HEK293 (cell line): Measurements from ENCODE around the gene CD2.

Experiments
- CTCF ChIA-PET: fragments of 350-600 bp; formaldehyde crosslinking; extraction: SDS; loops from one replicate; lab custom pipeline; 2021; ENCODE audit warnings: antibody characterized with exemption; lab: Yijun Ruan, JAX
- POLR2A ChIA-PET: fragments of 300-600 bp; formaldehyde crosslinking; extraction: SDS; loops from one replicate; lab custom pipeline; 2020; ENCODE audit warnings: antibody characterized with exemption, inconsistent platforms; lab: Yijun Ruan, JAX
- H3K27ac ChIP-seq: fragments of 200-500 bp; sonication (Bioruptor generic); 2 replicates; pipeline ENCODE4 v1.5.1; 2014; ENCODE audit warnings: low read depth, low read length, control low read depth, inconsistent platforms; ENCODE audit errors: extremely low read depth
- H3K36me3 ChIP-seq, 2 experiments: fragments of 200-500 bp in 1 of 2; sonication (Bioruptor generic) in 1 of 2; 1 replicate in 1 of 2; 2 replicates in 1 of 2; pipeline ENCODE4 v1.5.1; 2014 to 2017; ENCODE audit warnings: inconsistent platforms in 2 of 2, low read length in 2 of 2; ENCODE audit not compliant: control insufficient read depth in 2 of 2, insufficient read depth in 1 of 2
- H3K4me1 ChIP-seq: fragments of 200-500 bp; sonication (Bioruptor generic); 2 replicates; pipeline ENCODE4 v1.5.1; 2014; ENCODE audit warnings: mild to moderate bottlenecking, low read length, inconsistent platforms; ENCODE audit not compliant: control insufficient read depth, insufficient read depth
- H3K4me3 ChIP-seq: 2 replicates; pipeline ENCODE4 v1.5.1; 2011; ENCODE audit warnings: low read depth, mild to moderate bottlenecking, control low read depth, low read length, moderate library complexity
- H3K9me3 ChIP-seq: fragments of 200-500 bp; sonication (Bioruptor generic); 2 replicates; pipeline ENCODE4 v1.5.1; 2014; ENCODE audit warnings: low read depth, low read length, inconsistent platforms; ENCODE audit not compliant: control insufficient read depth, insufficient read depth
- KLF7 ChIP-seq: fragments of 450-650 bp; formaldehyde crosslinking; IDR thresholded peaks from 2 replicates; pipeline ENCODE4 v1.5.1; 2016; ENCODE audit warnings: missing biosample characterization, missing genetic modification characterization, borderline replicate concordance
- PRDM2 ChIP-seq: fragments of 450-650 bp; formaldehyde crosslinking; IDR thresholded peaks from 2 replicates; pipeline ENCODE4 v1.5.1; 2016; ENCODE audit warnings: missing biosample characterization, missing genetic modification characterization, borderline replicate concordance
- SP7 ChIP-seq: fragments of 450-650 bp; formaldehyde crosslinking; IDR thresholded peaks from 2 replicates; pipeline ENCODE4 v1.5.1; 2016; ENCODE audit warnings: missing biosample characterization, missing genetic modification characterization
- ZNF10 ChIP-seq: fragments of 450-650 bp; formaldehyde crosslinking; IDR thresholded peaks from 2 replicates; pipeline ENCODE4 v1.5.1; 2017; ENCODE audit warnings: missing biosample characterization, missing genetic modification characterization
- ZNF112 ChIP-seq: fragments of 450-650 bp; formaldehyde crosslinking; IDR thresholded peaks from 2 replicates; pipeline ENCODE4 v1.5.0; 2017; ENCODE audit warnings: missing biosample characterization, missing genetic modification characterization
- ZNF121 ChIP-seq: fragments of 450-650 bp; formaldehyde crosslinking; IDR thresholded peaks from 2 replicates; pipeline ENCODE4 v1.5.1; 2016; ENCODE audit warnings: missing biosample characterization, missing genetic modification characterization
- ZNF146 ChIP-seq: fragments of 450-650 bp; formaldehyde crosslinking; IDR thresholded peaks from 2 replicates; pipeline ENCODE4 v1.5.1; 2016; ENCODE audit warnings: missing biosample characterization, missing genetic modification characterization
- ZNF24 ChIP-seq: fragments of 450-650 bp; formaldehyde crosslinking; IDR thresholded peaks from 2 replicates; pipeline ENCODE4 v1.5.1; 2016; ENCODE audit warnings: missing biosample characterization, missing genetic modification characterization
- ZNF366 ChIP-seq: fragments of 450-650 bp; formaldehyde crosslinking; conservative IDR thresholded peaks from 2 replicates; pipeline ENCODE4 v1.5.1; 2016; ENCODE audit warnings: missing biosample characterization, missing genetic modification characterization
- ZNF785 ChIP-seq: fragments of 450-650 bp; formaldehyde crosslinking; IDR thresholded peaks from 2 replicates; pipeline ENCODE4 v1.5.1; 2016; ENCODE audit warnings: missing biosample characterization, missing genetic modification characterization
- ZSCAN18 ChIP-seq: fragments of 450-650 bp; formaldehyde crosslinking; IDR thresholded peaks from 2 replicates; pipeline ENCODE4 v1.5.1; 2016; ENCODE audit warnings: missing biosample characterization, missing genetic modification characterization
- ZXDB ChIP-seq: fragments of 450-650 bp; formaldehyde crosslinking; IDR thresholded peaks from 2 replicates; pipeline ENCODE4 v1.5.1; 2016; ENCODE audit warnings: missing biosample characterization, missing genetic modification characterization
- TF ChIP-seq, protein P1 (sequence below): fragments of 450-650 bp; formaldehyde crosslinking; IDR thresholded peaks from 2 replicates; pipeline ENCODE4 v1.5.1; 2016; ENCODE audit warnings: missing biosample characterization, missing genetic modification characterization
- TF ChIP-seq, protein P2 (sequence below): fragments of 450-650 bp; formaldehyde crosslinking; optimal IDR thresholded peaks from 2 replicates; pipeline ENCODE3; 2016; ENCODE audit warnings: missing biosample characterization, mild to moderate bottlenecking, missing genetic modification characterization
- TF ChIP-seq, protein P3 (sequence below): fragments of 450-650 bp; formaldehyde crosslinking; IDR thresholded peaks from 2 replicates; pipeline ENCODE4 v1.5.1; 2016; ENCODE audit warnings: missing biosample characterization, missing genetic modification characterization
- TF ChIP-seq, protein P4 (sequence below): fragments of 450-650 bp; formaldehyde crosslinking; IDR thresholded peaks from 2 replicates; pipeline ENCODE4 v1.5.1; 2016; ENCODE audit warnings: missing biosample characterization, missing genetic modification characterization

CD2 gene

DNA sequence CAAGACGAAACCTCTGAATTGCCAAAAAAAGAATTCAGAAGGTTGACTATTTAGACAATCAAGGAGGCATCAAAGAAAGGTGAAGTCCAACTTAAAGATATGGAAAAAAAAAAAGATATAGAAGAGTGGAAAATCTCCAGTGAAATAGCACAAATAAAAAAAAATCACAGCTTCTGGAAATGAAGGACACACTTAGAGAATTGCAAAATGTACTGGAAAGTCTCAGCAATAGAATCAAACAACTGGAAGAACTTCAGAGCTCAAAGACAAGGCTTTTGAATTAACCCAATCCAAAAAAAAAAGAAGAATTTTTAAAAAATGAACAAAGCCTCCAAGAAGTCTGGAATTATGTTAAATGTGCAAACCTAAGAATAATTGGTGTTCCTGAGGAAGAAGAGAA, 31.8 kb downstream of the CD2 start:
- ChIA-PET CTCF (interaction anchor here (0.5 to 1.0 kb wide), 2 partner anchors 113 to 115 kb away, joined by 3 read pairs; no protein-coding TSS in a partner anchor), POLR2A (no interaction called here)
- H3K27ac ChIP-seq, result no peak overlapping the region
- no peaks in the 10 kb centered on the region for H3K9me3 ChIP-seq
- TF ChIP-seq SP7 (tag by site-specific recombination), result no peak
- no peak overlapping the region for H3K4me3 ChIP-seq
- H3K4me1 ChIP-seq, result no peaks in the 10 kb centered on the region
- H3K36me3 ChIP-seq, result no peaks in the 10 kb centered on the region

DNA sequence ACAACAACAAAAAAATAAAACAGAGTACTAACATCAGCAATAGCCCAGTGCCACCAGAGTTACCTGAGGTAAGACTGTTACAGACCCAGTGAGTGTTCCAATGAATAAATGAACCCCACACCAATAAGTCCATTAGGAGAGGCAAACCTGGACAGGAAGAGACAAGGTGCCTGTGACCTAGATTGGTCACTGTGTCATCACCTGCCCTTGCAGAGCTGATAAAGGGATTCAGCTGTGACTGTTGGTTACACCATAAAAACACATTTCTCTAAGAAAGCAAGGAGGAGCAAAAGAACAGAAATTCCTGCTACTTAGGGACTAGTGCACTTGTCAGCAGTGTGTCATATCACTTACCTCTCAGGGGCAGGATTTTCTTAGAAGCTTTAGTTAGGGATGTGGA, 37.5 kb downstream of the CD2 start:
- Histone ChIP-seq H3K4me1 (no peaks in the 10 kb centered on the region), H3K4me3 (no peak overlapping the region), H3K27ac (no peak overlapping the region), H3K36me3 (no peaks in the 10 kb centered on the region), H3K9me3 (no peaks in the 10 kb centered on the region)
- CTCF ChIA-PET, result interaction anchor here (0.6 to 1.7 kb wide), 6 partner anchors 9 to 263 kb away, joined by 3 to 5 read pairs (median 4); no protein-coding TSS in a partner anchor
- TF ChIP-seq ZNF366 (tag by site-specific recombination) (no peak), ZSCAN18 (tag by site-specific recombination) (no peak), KLF7 (no peak), ZNF121 (tag by site-specific recombination) (no peak), ZNF24 (no peak), ZXDB (tag by site-specific recombination) (no peak), ZNF146 (no peak)
- TF ChIP-seq, protein P1, sequence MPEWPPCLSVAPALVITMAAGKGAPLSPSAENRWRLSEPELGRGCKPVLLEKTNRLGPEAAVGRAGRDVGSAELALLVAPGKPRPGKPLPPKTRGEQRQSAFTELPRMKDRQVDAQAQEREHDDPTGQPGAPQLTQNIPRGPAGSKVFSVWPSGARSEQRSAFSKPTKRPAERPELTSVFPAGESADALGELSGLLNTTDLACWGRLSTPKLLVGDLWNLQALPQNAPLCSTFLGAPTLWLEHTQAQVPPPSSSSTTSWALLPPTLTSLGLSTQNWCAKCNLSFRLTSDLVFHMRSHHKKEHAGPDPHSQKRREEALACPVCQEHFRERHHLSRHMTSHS, result no peak
- TF ChIP-seq, protein P2, sequence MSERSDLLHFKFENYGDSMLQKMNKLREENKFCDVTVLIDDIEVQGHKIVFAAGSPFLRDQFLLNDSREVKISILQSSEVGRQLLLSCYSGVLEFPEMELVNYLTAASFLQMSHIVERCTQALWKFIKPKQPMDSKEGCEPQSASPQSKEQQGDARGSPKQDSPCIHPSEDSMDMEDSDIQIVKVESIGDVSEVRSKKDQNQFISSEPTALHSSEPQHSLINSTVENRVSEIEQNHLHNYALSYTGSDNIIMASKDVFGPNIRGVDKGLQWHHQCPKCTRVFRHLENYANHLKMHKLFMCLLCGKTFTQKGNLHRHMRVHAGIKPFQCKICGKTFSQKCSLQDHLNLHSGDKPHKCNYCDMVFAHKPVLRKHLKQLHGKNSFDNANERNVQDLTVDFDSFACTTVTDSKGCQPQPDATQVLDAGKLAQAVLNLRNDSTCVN (tag by site-specific recombination), result no peak
- TF ChIP-seq, protein P3, sequence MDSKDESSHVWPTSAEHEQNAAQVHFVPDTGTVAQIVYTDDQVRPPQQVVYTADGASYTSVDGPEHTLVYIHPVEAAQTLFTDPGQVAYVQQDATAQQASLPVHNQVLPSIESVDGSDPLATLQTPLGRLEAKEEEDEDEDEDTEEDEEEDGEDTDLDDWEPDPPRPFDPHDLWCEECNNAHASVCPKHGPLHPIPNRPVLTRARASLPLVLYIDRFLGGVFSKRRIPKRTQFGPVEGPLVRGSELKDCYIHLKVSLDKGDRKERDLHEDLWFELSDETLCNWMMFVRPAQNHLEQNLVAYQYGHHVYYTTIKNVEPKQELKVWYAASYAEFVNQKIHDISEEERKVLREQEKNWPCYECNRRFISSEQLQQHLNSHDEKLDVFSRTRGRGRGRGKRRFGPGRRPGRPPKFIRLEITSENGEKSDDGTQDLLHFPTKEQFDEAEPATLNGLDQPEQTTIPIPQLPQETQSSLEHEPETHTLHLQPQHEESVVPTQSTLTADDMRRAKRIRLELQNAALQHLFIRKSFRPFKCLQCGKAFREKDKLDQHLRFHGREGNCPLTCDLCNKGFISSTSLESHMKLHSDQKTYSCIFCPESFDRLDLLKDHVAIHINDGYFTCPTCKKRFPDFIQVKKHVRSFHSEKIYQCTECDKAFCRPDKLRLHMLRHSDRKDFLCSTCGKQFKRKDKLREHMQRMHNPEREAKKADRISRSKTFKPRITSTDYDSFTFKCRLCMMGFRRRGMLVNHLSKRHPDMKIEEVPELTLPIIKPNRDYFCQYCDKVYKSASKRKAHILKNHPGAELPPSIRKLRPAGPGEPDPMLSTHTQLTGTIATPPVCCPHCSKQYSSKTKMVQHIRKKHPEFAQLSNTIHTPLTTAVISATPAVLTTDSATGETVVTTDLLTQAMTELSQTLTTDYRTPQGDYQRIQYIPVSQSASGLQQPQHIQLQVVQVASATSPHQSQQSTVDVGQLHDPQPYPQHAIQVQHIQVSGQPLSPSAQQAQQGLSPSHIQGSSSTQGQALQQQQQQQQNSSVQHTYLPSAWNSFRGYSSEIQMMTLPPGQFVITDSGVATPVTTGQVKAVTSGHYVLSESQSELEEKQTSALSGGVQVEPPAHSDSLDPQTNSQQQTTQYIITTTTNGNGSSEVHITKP (tag by site-specific recombination), result no peak
- TF ChIP-seq, protein P4, sequence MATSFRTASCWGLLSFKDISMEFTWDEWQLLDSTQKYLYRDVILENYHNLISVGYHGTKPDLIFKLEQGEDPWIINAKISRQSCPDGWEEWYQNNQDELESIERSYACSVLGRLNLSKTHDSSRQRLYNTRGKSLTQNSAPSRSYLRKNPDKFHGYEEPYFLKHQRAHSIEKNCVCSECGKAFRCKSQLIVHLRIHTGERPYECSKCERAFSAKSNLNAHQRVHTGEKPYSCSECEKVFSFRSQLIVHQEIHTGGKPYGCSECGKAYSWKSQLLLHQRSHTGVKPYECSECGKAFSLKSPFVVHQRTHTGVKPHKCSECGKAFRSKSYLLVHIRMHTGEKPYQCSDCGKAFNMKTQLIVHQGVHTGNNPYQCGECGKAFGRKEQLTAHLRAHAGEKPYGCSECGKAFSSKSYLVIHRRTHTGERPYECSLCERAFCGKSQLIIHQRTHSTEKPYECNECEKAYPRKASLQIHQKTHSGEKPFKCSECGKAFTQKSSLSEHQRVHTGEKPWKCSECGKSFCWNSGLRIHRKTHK (tag by site-specific recombination), result no peak
- POLR2A ChIA-PET, result no interaction called here

GRCh38 chr1:116793357-116793935, 39.2 kb downstream of the CD2 start:
- no peak overlapping the region for H3K27ac ChIP-seq
- H3K4me1 ChIP-seq, result no peaks in the 10 kb centered on the region
- CTCF ChIA-PET, result interaction anchor here (0.7 kb wide), 1 partner anchor 11 kb away, joined by 3 read pairs; no protein-coding TSS in a partner anchor
- no peak overlapping the region for H3K4me3 ChIP-seq
- POLR2A ChIA-PET, result interaction anchor here (0.7 kb wide), 1 partner anchor 57 kb away, joined by 3 read pairs; no protein-coding TSS in a partner anchor
- H3K9me3 ChIP-seq, result no peaks in the 10 kb centered on the region
- no peaks in the 10 kb centered on the region for H3K36me3 ChIP-seq
- TF ChIP-seq ZNF785 (tag by site-specific recombination) (no peak), ZNF112 (tag by site-specific recombination) (no peak), ZNF10 (tag by site-specific recombination) (no peak), PRDM2 (tag by site-specific recombination) (no peak)
